GM19239 (cell line): ENCODE data around the gene FIBP.
"Not testable (repeated sequence)": the region's sequence is repeated elsewhere in the genome, so short reads cannot be mapped to it uniquely, and the experiment has no call there.

Experiments used
- DNase-seq: peaks from one replicate; pipeline ENCODE4 v3.0.0; 2011; ENCODE audit warnings: low spot score; ENCODE audit not compliant: insufficient read length
- FAIRE-seq: peaks from 2 replicates; lab custom pipeline; 2011; peaks lifted over from hg19 to GRCh38; lab: Jason Lieb, UNC

Gene FIBP

DNA sequence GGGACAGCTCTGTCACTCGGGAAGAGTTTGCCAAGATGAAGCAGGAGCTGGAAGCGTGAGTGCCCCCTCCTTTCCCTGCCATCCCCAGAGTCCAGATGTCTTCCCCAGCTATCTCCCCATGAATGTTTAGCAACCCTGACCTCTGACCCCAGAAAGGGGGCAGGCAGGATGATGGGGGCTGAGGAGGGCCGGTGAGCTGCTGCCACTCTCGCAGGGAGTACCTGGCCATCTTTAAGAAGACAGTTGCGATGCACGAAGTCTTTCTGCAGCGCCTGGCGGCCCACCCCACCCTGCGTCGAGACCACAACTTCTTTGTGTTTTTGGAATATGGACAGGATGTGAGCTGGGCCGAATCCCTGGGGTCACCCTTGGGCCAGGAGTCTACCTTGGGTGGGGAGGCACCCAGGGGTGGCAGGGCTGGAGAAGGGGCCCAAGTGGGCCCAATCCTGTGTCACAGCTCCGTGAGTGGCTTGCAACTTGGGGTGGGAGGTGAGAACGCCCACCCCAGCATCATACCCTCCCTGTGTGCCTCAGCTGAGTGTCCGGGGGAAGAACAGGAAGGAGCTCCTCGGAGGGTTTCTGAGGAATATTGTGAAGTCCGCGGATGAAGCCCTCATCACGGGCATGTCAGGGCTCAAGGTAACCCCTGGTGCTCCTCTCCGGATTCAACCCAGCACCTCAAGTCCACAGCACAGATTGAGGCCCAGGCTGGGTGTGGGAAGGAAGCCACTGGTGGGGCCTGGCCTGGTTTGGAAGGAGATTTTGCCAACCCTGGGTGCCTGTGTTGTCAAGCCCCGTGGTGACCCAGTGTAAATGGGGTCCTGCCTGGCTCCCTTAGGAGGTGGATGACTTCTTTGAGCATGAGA, 37.8 kb downstream of the FIBP start:
- FAIRE-seq (no peak), DNase-seq (no peak)

DNA sequence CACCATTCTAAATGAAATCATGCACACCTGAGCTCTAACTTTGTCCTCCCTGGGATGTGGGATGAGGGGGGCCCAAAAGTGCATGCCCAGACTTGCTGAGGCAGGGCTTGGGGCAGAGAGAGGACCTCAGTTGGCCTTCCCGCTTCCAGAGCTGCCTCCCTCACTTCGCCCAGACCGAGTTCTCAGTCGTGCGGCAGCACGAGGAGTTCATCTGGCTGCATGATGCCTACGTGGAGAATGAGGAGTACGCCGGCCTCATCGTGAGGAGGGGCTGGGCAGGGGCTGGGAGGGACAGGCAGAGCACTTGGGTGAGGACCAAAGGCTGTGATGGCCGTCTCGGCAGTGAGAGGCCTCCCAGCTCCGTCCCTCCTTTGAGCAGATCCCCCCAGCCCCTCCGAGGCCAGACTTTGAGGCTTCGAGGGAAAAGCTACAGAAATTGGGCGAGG, 38.5 kb downstream of the FIBP start:
- no peak for DNase-seq
- no peak for FAIRE-seq

DNA sequence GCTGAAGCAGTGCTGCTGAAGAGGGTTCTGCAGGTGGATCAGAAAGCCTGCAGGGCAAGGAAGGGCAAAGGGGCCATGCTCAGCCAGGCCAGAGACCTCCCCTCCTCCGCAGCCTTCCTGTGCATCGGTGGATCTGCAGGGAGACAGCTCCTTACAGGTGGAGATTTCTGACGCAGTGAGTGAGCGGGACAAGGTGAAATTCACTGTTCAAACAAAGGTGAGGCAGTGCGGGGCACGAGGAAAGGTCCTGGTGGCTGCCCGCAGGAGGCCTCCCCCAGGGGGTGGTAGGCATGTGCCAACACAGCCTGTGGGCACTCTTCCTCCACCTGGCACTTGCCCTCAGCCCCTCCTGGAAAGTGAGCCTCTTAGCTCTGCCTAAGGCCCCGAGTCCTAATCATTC, 38.9 kb downstream of the FIBP start:
- FAIRE-seq: no peak

DNA sequence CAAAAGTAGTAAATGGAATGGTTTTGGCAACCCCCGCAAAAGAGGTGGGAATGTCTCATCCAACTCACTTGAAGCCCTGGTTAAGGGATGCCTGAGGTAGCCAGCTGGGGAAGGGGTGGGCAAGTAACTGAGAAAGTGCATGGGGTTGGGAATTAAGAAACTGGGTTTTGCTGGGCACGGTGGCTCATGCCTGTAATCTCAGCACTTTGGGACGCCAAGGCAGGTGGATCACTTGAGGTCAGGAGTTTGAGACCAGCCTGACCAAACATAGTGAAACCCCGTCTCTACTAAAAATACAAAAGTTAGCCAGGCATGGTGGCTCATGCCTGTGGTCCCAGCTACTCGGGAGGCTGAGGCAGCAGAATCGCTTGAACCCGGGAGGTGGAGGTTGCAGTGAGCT, 39.6 kb downstream of the FIBP start:
- FAIRE-seq, DNase-seq: not testable (repeated sequence)

More for the DNA sequence above, 38.9 kb downstream of the FIBP start:
- no peak for DNase-seq

DNA sequence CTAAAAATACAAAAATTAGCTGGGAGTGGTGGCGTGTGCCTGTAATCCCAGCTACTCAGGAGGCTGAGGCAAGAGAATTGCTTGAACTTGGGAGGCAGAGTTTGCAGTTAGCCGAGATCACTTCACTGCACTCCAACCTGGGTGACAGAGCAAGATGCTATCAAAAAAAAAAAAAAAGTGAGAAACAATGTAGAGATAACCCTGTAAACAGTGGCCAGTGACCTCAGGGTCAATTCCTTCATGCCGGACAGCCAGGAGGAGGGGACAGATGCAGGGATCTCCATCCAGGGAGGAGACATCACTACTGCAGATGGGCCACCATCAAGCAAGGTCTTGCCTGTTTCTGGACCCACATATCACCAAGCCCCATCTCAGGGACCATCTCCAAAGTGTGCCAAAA, 40.5 kb downstream of the FIBP start:
- no peak for DNase-seq
- no peak for FAIRE-seq

DNA sequence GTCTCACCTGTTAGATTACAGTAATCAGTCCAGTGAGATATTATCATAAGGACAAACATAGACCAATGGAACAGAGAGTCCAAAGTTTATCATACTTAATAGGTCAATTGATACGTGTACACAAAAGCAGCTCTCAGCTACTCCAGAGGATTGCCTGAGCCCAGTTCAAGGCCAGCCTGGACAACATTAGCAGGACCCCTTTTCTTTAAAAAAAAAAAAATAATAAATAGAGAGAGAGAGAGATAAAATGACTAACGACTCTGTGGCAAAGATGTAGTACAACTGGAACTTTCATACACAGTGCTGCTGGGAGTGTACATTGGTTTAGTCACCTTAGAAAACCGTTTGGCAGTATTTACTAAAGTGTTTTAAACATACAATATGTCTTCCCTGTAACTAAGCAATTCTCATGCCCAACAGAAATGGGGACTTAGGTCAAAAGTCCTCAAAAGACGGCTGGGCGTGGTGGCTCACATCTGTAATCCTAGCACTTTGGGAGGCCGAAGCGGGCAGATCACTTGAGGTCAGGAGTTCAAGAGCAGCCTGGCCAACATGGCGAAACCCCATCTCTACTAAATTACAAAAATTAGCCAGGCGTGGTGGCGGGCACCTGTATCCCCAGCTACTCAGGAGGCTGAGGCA, 43.9 kb downstream of the FIBP start:
- DNase-seq (no peak), FAIRE-seq (no peak)

DNA sequence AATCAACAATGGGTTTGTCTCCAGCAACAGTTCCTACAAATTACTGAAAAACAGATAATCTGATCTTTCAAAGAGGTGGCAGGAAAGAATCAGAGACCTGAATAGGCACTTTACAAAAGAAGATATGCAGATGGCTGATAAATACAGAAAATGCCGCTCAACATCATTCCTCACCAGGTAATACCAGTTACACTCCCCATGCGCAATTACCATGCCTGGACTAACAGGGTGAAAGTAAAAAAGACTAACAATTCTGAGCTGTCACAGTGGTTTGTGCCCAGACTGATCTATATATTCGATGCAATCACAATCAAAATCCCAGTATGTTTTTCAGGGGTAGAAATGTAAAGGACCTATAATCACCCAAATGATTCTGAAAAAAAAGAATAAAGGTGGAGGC, 44.5 kb downstream of the FIBP start:
- no peak for DNase-seq
- FAIRE-seq: no peak

DNA sequence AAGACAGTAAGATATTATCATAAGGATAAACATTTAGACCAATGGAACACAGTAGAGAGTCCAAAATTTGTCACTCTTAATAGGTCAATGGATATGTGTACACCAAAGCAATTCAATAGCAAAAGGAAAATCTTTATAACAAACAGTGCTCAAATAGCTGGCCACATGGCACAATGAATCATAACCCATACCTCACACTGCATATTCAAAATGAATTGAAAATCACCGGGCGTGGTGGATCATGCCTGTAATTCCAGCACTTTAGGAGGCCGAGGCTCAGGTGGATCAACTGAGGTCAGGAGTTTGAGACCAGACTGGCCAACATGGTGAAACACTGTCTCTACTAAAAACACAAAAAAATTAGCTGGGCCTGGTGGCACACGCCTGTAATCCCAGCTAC, 46.1 kb downstream of the FIBP start:
- DNase-seq (no peak), FAIRE-seq (peak; percentile 14)

DNA sequence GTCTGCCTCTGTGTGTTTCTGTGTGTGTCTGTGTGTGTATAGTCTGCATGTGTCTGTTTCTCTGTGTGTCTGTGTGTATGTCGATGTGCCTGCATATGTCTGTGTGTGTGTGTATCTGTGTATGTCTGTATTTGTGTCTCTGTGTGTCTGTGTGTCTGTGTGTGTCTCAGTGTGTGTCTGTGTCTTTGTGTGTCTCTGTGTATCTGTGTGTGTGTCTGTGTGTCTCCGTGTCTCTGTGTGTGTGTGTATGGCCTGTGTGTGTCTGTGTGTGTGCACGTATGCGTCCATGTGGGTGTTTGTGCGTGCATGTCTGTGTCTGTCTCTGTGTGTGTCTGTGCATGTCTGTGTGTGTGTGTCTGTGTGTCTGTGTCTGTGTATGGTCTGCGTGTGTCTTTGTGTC, 54.1 kb downstream of the FIBP start:
- no peak for DNase-seq
- FAIRE-seq: no peak
